Activated T-cell treated with anti-CD3 and anti-CD28 coated beads, Interleukin-2, amount 50 U/mL, for 24 hours (primary cell): ENCODE data around the gene AQP10.
"Not testable (repeated sequence)": the region's sequence is repeated elsewhere in the genome, so short reads cannot be mapped to it uniquely, and the experiment has no call there.

Experiments used
- DNase-seq: peaks from one replicate; pipeline ENCODE4 v3.0.0-alpha.2; 2020
- H3K27ac Mint-ChIP-seq: 2 replicates; pipeline ENCODE4 v1.8.0; 2020; ENCODE audit warnings: mild to moderate bottlenecking, mixed read lengths
- H3K27me3 Mint-ChIP-seq: 2 replicates; pipeline ENCODE4 v1.8.0; 2020; ENCODE audit warnings: mixed read lengths
- H3K36me3 Mint-ChIP-seq: 2 replicates; pipeline ENCODE4 v1.8.0; 2020; ENCODE audit warnings: low read depth, mixed read lengths
- H3K4me1 Mint-ChIP-seq: 2 replicates; pipeline ENCODE4 v1.8.0; 2020; ENCODE audit warnings: low read depth, mixed read lengths
- H3K4me3 Mint-ChIP-seq: 2 replicates; pipeline ENCODE4 v1.8.0; 2020; ENCODE audit warnings: mild to moderate bottlenecking, moderate library complexity, mixed read lengths
- H3K9me3 Mint-ChIP-seq: 2 replicates; pipeline ENCODE4 v1.8.0; 2020; ENCODE audit warnings: mixed read lengths

The AQP10 gene

GRCh38 chr1:154320882-154321608, at the start of gene AQP10:
Gene AQP10, plus strand, starts transcription at chr1:154321093. Its CDS starts 63 bp downstream, at chr1:154321156.
- peaks cover 10% of the 10 kb centered on the region for H3K9me3 Mint-ChIP-seq
- peaks cover 9% of the 10 kb centered on the region for H3K36me3 Mint-ChIP-seq
- H3K4me1 Mint-ChIP-seq, result peaks cover 9% of the 10 kb centered on the region
- no peak within 1 kb of the TSS for H3K4me3 Mint-ChIP-seq
- no peak for DNase-seq
- no peaks in the 10 kb centered on the region for H3K27me3 Mint-ChIP-seq
- no peak within 1 kb of the TSS for H3K27ac Mint-ChIP-seq

- no peaks in the 10 kb centered on the region for H3K9me3 Mint-ChIP-seq
- peak within 1 kb of the TSS; percentile 99 for H3K4me3 Mint-ChIP-seq
- peak within 1 kb of the TSS; percentile 99 for H3K27ac Mint-ChIP-seq
- H3K4me1 Mint-ChIP-seq, result peaks cover 44% of the 10 kb centered on the region
- H3K27me3 Mint-ChIP-seq, result no peaks in the 10 kb centered on the region
- DNase-seq, result peak; percentile 98
- H3K36me3 Mint-ChIP-seq, result peaks cover 85% of the 10 kb centered on the region
Measured at GRCh38 chr1:154272217-154272998, 48.5 kb upstream of the AQP10 start, which contains the start of gene HAX1. Gene HAX1, plus strand, starts transcription at chr1:154272629. Its CDS starts 95 bp downstream, at chr1:154272724.

- Mint-ChIP-seq H3K27me3 (no peaks in the 10 kb centered on the region), H3K4me1 (peaks cover 44% of the 10 kb centered on the region), H3K9me3 (no peaks in the 10 kb centered on the region), H3K27ac (peak overlapping the region; percentile 99), H3K4me3 (peak overlapping the region; percentile 99), H3K36me3 (peaks cover 85% of the 10 kb centered on the region)
- no peak for DNase-seq
Measured at GRCh38 chr1:154272999-154273563, 47.8 kb upstream of the AQP10 start.

- DNase-seq, result peak; percentile 46
Measured at GRCh38 chr1:154276797-154277196, 44.1 kb upstream of the AQP10 start.

GRCh38 chr1:154287591-154287990, 33.3 kb upstream of the AQP10 start:
- not testable (repeated sequence) for H3K27ac Mint-ChIP-seq, H3K4me3 Mint-ChIP-seq, DNase-seq, H3K9me3 Mint-ChIP-seq, H3K27me3 Mint-ChIP-seq, H3K36me3 Mint-ChIP-seq, H3K4me1 Mint-ChIP-seq

More at GRCh38 chr1:154276797-154277196, 44.1 kb upstream of the AQP10 start:
- H3K27me3 Mint-ChIP-seq, result no peaks in the 10 kb centered on the region
- H3K36me3 Mint-ChIP-seq, result peaks cover 50% of the 10 kb centered on the region
- no peak overlapping the region for H3K27ac Mint-ChIP-seq
- H3K9me3 Mint-ChIP-seq, result no peaks in the 10 kb centered on the region
- H3K4me3 Mint-ChIP-seq, result no peak overlapping the region
- H3K4me1 Mint-ChIP-seq, result peaks cover 29% of the 10 kb centered on the region

GRCh38 chr1:154288661-154289060, 32.2 kb upstream of the AQP10 start:
- Mint-ChIP-seq H3K27me3 (no peaks in the 10 kb centered on the region), H3K4me3 (no peak overlapping the region), H3K27ac (no peak overlapping the region), H3K4me1 (peaks cover 3% of the 10 kb centered on the region), H3K36me3 (peaks cover 2% of the 10 kb centered on the region), H3K9me3 (peaks cover 3% of the 10 kb centered on the region)
- no peak for DNase-seq

- Mint-ChIP-seq H3K36me3 (peaks cover 7% of the 10 kb centered on the region), H3K4me1 (peaks cover 3% of the 10 kb centered on the region), H3K27ac (no peak overlapping the region), H3K9me3 (peaks cover 12% of the 10 kb centered on the region), H3K4me3 (no peak overlapping the region), H3K27me3 (no peaks in the 10 kb centered on the region)
- no peak for DNase-seq
Measured at GRCh38 chr1:154290921-154291320, 30.0 kb upstream of the AQP10 start.

- Mint-ChIP-seq H3K27ac (no peak overlapping the region), H3K27me3 (no peaks in the 10 kb centered on the region), H3K9me3 (peaks cover 12% of the 10 kb centered on the region)
Measured at GRCh38 chr1:154295408-154296235, 25.3 kb upstream of the AQP10 start.

GRCh38 chr1:154301582-154301981, 19.3 kb upstream of the AQP10 start:
- no peak for DNase-seq
- Mint-ChIP-seq H3K27me3 (no peaks in the 10 kb centered on the region), H3K4me1 (peaks cover 22% of the 10 kb centered on the region)

More at GRCh38 chr1:154295408-154296235, 25.3 kb upstream of the AQP10 start:
- H3K4me3 Mint-ChIP-seq, result no peak overlapping the region
- H3K4me1 Mint-ChIP-seq, result no peaks in the 10 kb centered on the region
- DNase-seq, result no peak
- H3K36me3 Mint-ChIP-seq, result peaks cover 7% of the 10 kb centered on the region

GRCh38 chr1:154304664-154305337, 16.1 kb upstream of the AQP10 start:
- Mint-ChIP-seq H3K9me3 (no peaks in the 10 kb centered on the region), H3K4me3 (no peak overlapping the region), H3K4me1 (peaks cover 33% of the 10 kb centered on the region), H3K27ac (peak overlapping the region; percentile 67), H3K27me3 (no peaks in the 10 kb centered on the region), H3K36me3 (no peaks in the 10 kb centered on the region)
- DNase-seq, result peak; percentile 39

More at GRCh38 chr1:154301582-154301981, 19.3 kb upstream of the AQP10 start:
- no peaks in the 10 kb centered on the region for H3K36me3 Mint-ChIP-seq
- no peak overlapping the region for H3K27ac Mint-ChIP-seq
- no peak overlapping the region for H3K4me3 Mint-ChIP-seq
- H3K9me3 Mint-ChIP-seq, result no peaks in the 10 kb centered on the region

GRCh38 chr1:154306151-154306550, 14.7 kb upstream of the AQP10 start:
- Mint-ChIP-seq H3K27me3 (no peaks in the 10 kb centered on the region), H3K9me3 (no peaks in the 10 kb centered on the region), H3K27ac (no peak overlapping the region), H3K36me3 (no peaks in the 10 kb centered on the region), H3K4me1 (peaks cover 33% of the 10 kb centered on the region), H3K4me3 (no peak overlapping the region)
- DNase-seq, result no peak

GRCh38 chr1:154307670-154308270, 13.1 kb upstream of the AQP10 start:
- H3K4me1 Mint-ChIP-seq, result peaks cover 33% of the 10 kb centered on the region
- H3K4me3 Mint-ChIP-seq, H3K9me3 Mint-ChIP-seq, DNase-seq, H3K27me3 Mint-ChIP-seq, H3K36me3 Mint-ChIP-seq: not testable (repeated sequence)
- H3K27ac Mint-ChIP-seq, result peak overlapping the region; percentile 23

GRCh38 chr1:154309136-154309535, 11.8 kb upstream of the AQP10 start:
- not testable (repeated sequence) for DNase-seq, H3K9me3 Mint-ChIP-seq, H3K27ac Mint-ChIP-seq, H3K4me3 Mint-ChIP-seq, H3K27me3 Mint-ChIP-seq, H3K36me3 Mint-ChIP-seq
- peaks cover 32% of the 10 kb centered on the region for H3K4me1 Mint-ChIP-seq
